Lower leg skin (tissue), 4 donors: Measurements from ENCODE around the gene STYXL2. TPM values are rescaled to one million over a fixed set of nuclear protein-coding genes. Genes with fewer than 3 reads are reported as not detected.
A peak's percentile ranks its signal among the peaks of the same experiment; 100 is the strongest.

Source experiments
- DNase-seq, 2 donors: peaks; one replicate each; pipeline ENCODE4 v3.0.0-alpha.2; 2019; ENCODE audit warnings: low spot score in 2 of 2
- H3K4me3 ChIP-seq: fragments of 200-600 bp; sonication (generic); 2 replicates; pipeline ENCODE4 v1.5.1; 2017; ENCODE audit warnings: mild to moderate bottlenecking, low read depth; ENCODE audit not compliant: poor library complexity, severe bottlenecking
- POLR2A ChIP-seq, 2 donors: fragments of 450-650 bp; IDR thresholded peaks; one replicate each; pipeline ENCODE4 v1.6.1; 2016 to 2017; ENCODE audit warnings: antibody characterized with exemption in 2 of 2, mild to moderate bottlenecking in 1 of 2, moderate library complexity in 1 of 2
- WGBS, 2 donors: methylation state at CpG; one replicate each; pipeline ENCODE4 v1.1.5; 2018; 5-methylcytosine and 5-hydroxymethylcytosine counted together
- intact Hi-C: fragments of 100-400 bp; cut with DNase I; formaldehyde crosslinking; loops from one replicate; pipeline ENCODE4 v1.15.0; 2023; ENCODE audit warnings: low total_unique reads
- total RNA-seq, 4 donors: library from RNA; depleted of rRNA; stranded (reverse); fragments of >200 nt; gene quantifications; one replicate each; pipeline ENCODE4 v1.1.0, GENCODE V29; 2016
- TF ChIP-seq, protein P1 (sequence below), 3 donors: fragments of 450-650 bp; IDR thresholded peaks; one replicate each; pipeline ENCODE4 v1.5.1; 2016; ENCODE audit warnings: antibody characterized with exemption in 3 of 3, mild to moderate bottlenecking in 3 of 3, moderate library complexity in 2 of 3

STYXL2 gene
- total RNA-seq, 4 donors from 2014 or later = not detected

DNA sequence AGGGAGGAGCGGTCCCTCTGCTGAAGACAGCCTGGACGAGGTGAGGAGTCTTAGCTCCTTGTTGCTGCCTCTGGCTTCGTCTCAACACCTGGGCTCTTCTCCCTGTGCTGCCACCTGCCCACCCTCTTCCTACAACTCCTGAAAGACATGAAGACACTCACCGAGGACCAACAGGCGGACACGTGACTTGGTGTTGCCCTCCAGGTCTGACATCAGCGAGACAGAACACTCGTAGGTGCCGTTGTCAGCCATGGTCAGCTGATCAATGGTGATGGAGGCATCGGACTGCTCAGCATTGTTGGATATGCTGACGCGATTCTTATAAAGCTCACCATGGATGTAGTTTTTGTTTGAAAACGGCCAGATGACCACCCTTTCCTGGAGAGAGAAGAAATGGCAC lies 25.1 kb upstream of the STYXL2 start:
- intact Hi-C loops = loop anchor here (5.0 to 10.0 kb wide), 3 partner anchors 146 to 456 kb away; no protein-coding TSS in a partner anchor

GRCh38 chr1:167071286-167071685 lies 22.6 kb upstream of the STYXL2 start:
- peak in 1 of 2 donors; percentile 46 for DNase-seq
- no peak for TF ChIP-seq POLR2A (IDR thresholded peaks at IDR 0.05)
- TF ChIP-seq, protein P1, sequence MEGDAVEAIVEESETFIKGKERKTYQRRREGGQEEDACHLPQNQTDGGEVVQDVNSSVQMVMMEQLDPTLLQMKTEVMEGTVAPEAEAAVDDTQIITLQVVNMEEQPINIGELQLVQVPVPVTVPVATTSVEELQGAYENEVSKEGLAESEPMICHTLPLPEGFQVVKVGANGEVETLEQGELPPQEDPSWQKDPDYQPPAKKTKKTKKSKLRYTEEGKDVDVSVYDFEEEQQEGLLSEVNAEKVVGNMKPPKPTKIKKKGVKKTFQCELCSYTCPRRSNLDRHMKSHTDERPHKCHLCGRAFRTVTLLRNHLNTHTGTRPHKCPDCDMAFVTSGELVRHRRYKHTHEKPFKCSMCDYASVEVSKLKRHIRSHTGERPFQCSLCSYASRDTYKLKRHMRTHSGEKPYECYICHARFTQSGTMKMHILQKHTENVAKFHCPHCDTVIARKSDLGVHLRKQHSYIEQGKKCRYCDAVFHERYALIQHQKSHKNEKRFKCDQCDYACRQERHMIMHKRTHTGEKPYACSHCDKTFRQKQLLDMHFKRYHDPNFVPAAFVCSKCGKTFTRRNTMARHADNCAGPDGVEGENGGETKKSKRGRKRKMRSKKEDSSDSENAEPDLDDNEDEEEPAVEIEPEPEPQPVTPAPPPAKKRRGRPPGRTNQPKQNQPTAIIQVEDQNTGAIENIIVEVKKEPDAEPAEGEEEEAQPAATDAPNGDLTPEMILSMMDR (IDR thresholded peaks at IDR 0.05) = no peak
- intact Hi-C loops = no loop called here
- no peak overlapping the region for H3K4me3 ChIP-seq
- 92 to 93% methylated on average over 8 of the region's 8 CpGs for WGBS, 2 donors

More for the DNA sequence above, 25.1 kb upstream of the STYXL2 start:
- 85 to 88% methylated on average over 13 of the region's 13 CpGs for WGBS, 2 donors
- H3K4me3 ChIP-seq = no peak overlapping the region
- TF ChIP-seq POLR2A (IDR thresholded peaks at IDR 0.05) = no peak
- TF ChIP-seq, protein P1 (IDR thresholded peaks at IDR 0.05) = no peak
- DNase-seq = peak in 1 of 2 donors; percentile 32

GRCh38 chr1:167076136-167076710 lies 17.7 kb upstream of the STYXL2 start:
- H3K4me3 ChIP-seq = no peak overlapping the region
- TF ChIP-seq, protein P1 (IDR thresholded peaks at IDR 0.05) = no peak
- no peak for TF ChIP-seq POLR2A (IDR thresholded peaks at IDR 0.05)
- no peak for DNase-seq
- intact Hi-C loops = no loop called here
- 84 to 86% methylated on average over 8 of the region's 8 CpGs for whole genome bisulfite sequencing, 2 donors

GRCh38 chr1:167077128-167077867 lies 16.6 kb upstream of the STYXL2 start:
- WGBS, 2 donors = 88 to 93% methylated on average over 3 of the region's 3 CpGs
- TF ChIP-seq, protein P1 (IDR thresholded peaks at IDR 0.05) = no peak
- TF ChIP-seq POLR2A (IDR thresholded peaks at IDR 0.05) = no peak
- H3K4me3 ChIP-seq = no peak overlapping the region
- intact Hi-C loops = no loop called here
- no peak for DNase-seq

DNA sequence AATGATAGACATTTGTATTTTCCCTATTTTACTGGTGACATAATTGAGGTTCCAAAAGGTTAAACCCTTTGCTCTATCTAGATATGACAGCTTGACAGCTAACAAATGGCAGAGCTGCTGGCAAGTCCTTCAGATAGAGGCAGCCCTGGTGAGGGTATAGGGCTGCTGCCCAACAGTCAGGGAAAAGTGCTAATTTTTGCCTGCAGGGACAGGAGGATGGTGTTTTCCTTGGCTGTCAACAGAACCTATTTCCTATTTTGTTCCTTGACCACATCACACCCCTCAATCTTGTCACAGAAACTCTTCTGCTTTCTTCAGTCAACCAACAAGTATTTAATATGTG lies 16.0 kb upstream of the STYXL2 start:
- TF ChIP-seq POLR2A (IDR thresholded peaks at IDR 0.05) = no peak
- TF ChIP-seq, protein P1 (IDR thresholded peaks at IDR 0.05) = no peak
- DNase-seq = no peak
- no peak overlapping the region for H3K4me3 ChIP-seq
- intact Hi-C loops = no loop called here
